HepG2 (cell line): ENCODE results near the gene CYP4A22. TPM values are rescaled to one million over a fixed set of nuclear protein-coding genes. Genes with fewer than 3 reads are reported as not detected.

Experiments used
- ATAC-seq: fragments of 200-7000 bp; cut with Tn5 transposase; 3 replicates; pipeline ENCODE4 v1.9.1; 2020; ENCODE audit warnings: mild to moderate bottlenecking, moderate library complexity
- BruUV-seq: library from RNA; stranded (reverse); fragments of 400-500 nt; replicated peaks from 2 replicates; lab custom pipeline; 2021; lab: Mats Ljungman, UMichigan
- CTCF ChIA-PET: fragments of 300-600 bp; formaldehyde crosslinking; extraction: SDS; loops from one replicate; lab custom pipeline; 2021; ENCODE audit warnings: low total read pairs, inconsistent platforms, low intra/inter-chr PET ratio; lab: Yijun Ruan, JAX
- POLR2A ChIA-PET: fragments of 350-600 bp; sonication (Branson Sonifier 250); formaldehyde crosslinking; loops from one replicate; lab custom pipeline; 2020; ENCODE audit warnings: antibody characterized with exemption, inconsistent platforms; lab: Yijun Ruan, JAX
- DNase-seq: peaks from one replicate; pipeline ENCODE4 v3.0.0-alpha.2; 2015; ENCODE audit warnings: low spot score
- FAIRE-seq: peaks from 3 replicates; lab custom pipeline; 2011; peaks lifted over from hg19 to GRCh38; lab: Jason Lieb, UNC
- H2AFZ ChIP-seq: one replicate; pipeline ENCODE4 v1.6.1; 2011; ENCODE audit warnings: low read length, inconsistent platforms
- H3K27ac ChIP-seq: fragments of 300-600 bp; 3 replicates; pipeline ENCODE4 v1.8.0; 2011; ENCODE audit warnings: mixed run types, mild to moderate bottlenecking, mixed read lengths, low read length, inconsistent platforms; ENCODE audit not compliant: insufficient read depth; ENCODE audit errors: extremely low read length
- H3K27me3 ChIP-seq, 2 experiments: fragments of 200-600 bp in 1 of 2; 2 replicates in 1 of 2; 3 replicates in 1 of 2; pipeline versions ENCODE4 v1.6.0 to v1.8.0; 2011; ENCODE audit warnings: low read length in 2 of 2, mild to moderate bottlenecking in 2 of 2, moderate library complexity in 2 of 2, inconsistent platforms in 1 of 2; ENCODE audit not compliant: insufficient read depth in 2 of 2, control insufficient read depth in 1 of 2
- H3K36me3 ChIP-seq, 2 experiments: fragments of 200-600 bp in 1 of 2; replicated peaks in 1 of 2; 2 replicates in 1 of 2; 3 replicates in 1 of 2; pipeline versions ENCODE4 v1.5.1 to v1.8.0; 2011; ENCODE audit warnings: low read length in 2 of 2, inconsistent platforms in 1 of 2; ENCODE audit not compliant: insufficient read depth in 2 of 2, control insufficient read depth in 1 of 2
- H3K4me1 ChIP-seq: 2 replicates; pipeline ENCODE4 v1.5.1; 2012; ENCODE audit warnings: low read length, inconsistent platforms; ENCODE audit not compliant: insufficient read depth
- H3K4me2 ChIP-seq: 2 replicates; pipeline ENCODE4 v1.6.0; 2011; ENCODE audit warnings: low read depth, low read length, inconsistent platforms
- H3K4me3 ChIP-seq, 3 experiments: fragments of 200-600 bp in 1 of 3; sonication (generic), shearing (Covaris generic) in 1 of 3; replicated peaks in 1 of 3; 2 replicates each; pipeline ENCODE4 v1.5.1; 2011 to 2016; ENCODE audit warnings: low read length in 3 of 3, inconsistent platforms in 2 of 3, low read depth in 2 of 3, mild to moderate bottlenecking in 2 of 3, control low read depth in 1 of 3, mixed read lengths in 1 of 3; ENCODE audit not compliant: insufficient read depth in 1 of 3
- H3K79me2 ChIP-seq: one replicate; pipeline ENCODE4 v1.6.1; 2011; ENCODE audit warnings: low read length, inconsistent platforms; ENCODE audit not compliant: insufficient read depth
- H3K9ac ChIP-seq: 2 replicates; pipeline ENCODE4 v1.6.0; 2011; ENCODE audit warnings: mild to moderate bottlenecking, low read depth, low read length, inconsistent platforms; ENCODE audit not compliant: insufficient read depth
- H3K9me3 ChIP-seq: 2 replicates; pipeline ENCODE4 v1.5.1; 2012; ENCODE audit warnings: mild to moderate bottlenecking, low read length
- H4K20me1 ChIP-seq: 2 replicates; pipeline ENCODE4 v1.6.0; 2011; ENCODE audit warnings: inconsistent platforms, mild to moderate bottlenecking, low read length, moderate library complexity; ENCODE audit not compliant: insufficient read depth
- DPF2 ChIP-seq: sonication (generic); formaldehyde crosslinking; IDR thresholded peaks from 2 replicates; pipeline ENCODE4 v1.4.0; 2020; ENCODE audit warnings: mild to moderate bottlenecking, low read depth, missing genetic modification reagents, borderline replicate concordance
- POLR2G ChIP-seq: fragments of 200-400 bp; formaldehyde crosslinking; IDR thresholded peaks from 2 replicates; pipeline ENCODE4 v1.6.1; 2018; ENCODE audit warnings: mild to moderate bottlenecking, low read depth, low read length, moderate library complexity
- RBAK ChIP-seq: sonication (generic); formaldehyde crosslinking; IDR thresholded peaks from 2 replicates; pipeline ENCODE4 v1.5.1; 2020; ENCODE audit warnings: mild to moderate bottlenecking, missing genetic modification reagents
- ZNF768 ChIP-seq: sonication (generic); formaldehyde crosslinking; IDR thresholded peaks from 2 replicates; pipeline ENCODE4 v1.4.0; 2020; ENCODE audit warnings: missing genetic modification reagents
- ZSCAN29 ChIP-seq: sonication (generic); formaldehyde crosslinking; conservative IDR thresholded peaks from 2 replicates; pipeline ENCODE4 v1.4.0; 2020; ENCODE audit warnings: mild to moderate bottlenecking, missing genetic modification reagents
- WGBS: methylation state at CpG from one replicate; pipeline ENCODE4 v1.1.6; 2017; ENCODE audit warnings: low lambda C conversion rate; 5-methylcytosine and 5-hydroxymethylcytosine counted together
- in situ Hi-C: cut with HindIII; loops from 2 replicates; pipeline ENCODE4 v1.10.0; 2017; ENCODE audit warnings: low pct_unique_long_range_greater_than_20kb; ENCODE audit not compliant: extremely low pct_ligation_motif_present
- intact Hi-C: fragments of 100-400 bp; cut with micrococcal nuclease; formaldehyde crosslinking; loops from one replicate; pipeline ENCODE4 v1.10.0; 2022; ENCODE audit not compliant: unreplicated experiment
- polyA plus RNA-seq, 8 experiments: library from polyadenylated mRNA; depleted of rRNA in 3 of 8; stranded (reverse) in 7 of 8; unstranded in 1 of 8; fragments of >200 nt; fragmentation: Illumina TruSeq in 4 of 8; extraction: Trizol in 4 of 8; gene quantifications; 2 replicates each; pipeline versions ENCODE4 v1.2.1 to v1.2.3, GENCODE V29; 2011 to 2016; ENCODE audit warnings: low read depth in 4 of 8, missing spikeins in 1 of 8, mixed read lengths in 1 of 8; ENCODE audit not compliant: insufficient read depth in 1 of 8
- total RNA-seq, 5 experiments: library from RNA; depleted of rRNA; stranded (reverse); fragments of >200 nt; fragmentation: Illumina TruSeq; extraction: Trizol; gene quantifications; 2 replicates each; pipeline ENCODE4 v1.2.3, GENCODE V29; 2016; ENCODE audit warnings: low read depth in 1 of 5

The CYP4A22 gene
- total and polyA plus RNA-seq, 2 of the 13 experiments (the other 11 are each of a cell fraction or from before 2014, with no cell fraction given) = not detected

GRCh38 chr1:47188791-47189785, 51.8 kb downstream of the CYP4A22 start:
- in situ Hi-C loops (loop anchor here (25.0 kb wide), 1 partner anchor 523 kb away; no protein-coding TSS in a partner anchor), intact Hi-C loops (no loop called here)
- Histone ChIP-seq H3K9me3 (no peaks in the 10 kb centered on the region), H3K9ac (no peak overlapping the region), H3K79me2 (no peaks in the 10 kb centered on the region), H3K4me2 (no peak overlapping the region), H3K36me3 (no peaks in the 10 kb centered on the region), H3K27me3 (no peaks in the 10 kb centered on the region), H3K4me1 (peaks cover 92% of the 10 kb centered on the region), H4K20me1 (no peaks in the 10 kb centered on the region), H2AFZ (no peak overlapping the region), H3K4me3 (no peak overlapping the region), H3K27ac (no peak overlapping the region)
- no TSS peak for BruUV-seq
- DNase-seq = no peak
- ChIA-PET CTCF (no interaction called here), POLR2A (interaction anchor here (8.3 kb wide), 1 partner anchor 8 kb away, joined by 168 read pairs; no protein-coding TSS in a partner anchor)
- 65% methylated on average over 5 of the region's 7 CpGs for WGBS
- TF ChIP-seq DPF2 (CRISPR knock-in tag) (no peak), ZNF768 (CRISPR knock-in tag) (peak; percentile 53), ZSCAN29 (CRISPR knock-in tag) (no peak)
- no peak for FAIRE-seq
- ATAC-seq = no peak

DNA sequence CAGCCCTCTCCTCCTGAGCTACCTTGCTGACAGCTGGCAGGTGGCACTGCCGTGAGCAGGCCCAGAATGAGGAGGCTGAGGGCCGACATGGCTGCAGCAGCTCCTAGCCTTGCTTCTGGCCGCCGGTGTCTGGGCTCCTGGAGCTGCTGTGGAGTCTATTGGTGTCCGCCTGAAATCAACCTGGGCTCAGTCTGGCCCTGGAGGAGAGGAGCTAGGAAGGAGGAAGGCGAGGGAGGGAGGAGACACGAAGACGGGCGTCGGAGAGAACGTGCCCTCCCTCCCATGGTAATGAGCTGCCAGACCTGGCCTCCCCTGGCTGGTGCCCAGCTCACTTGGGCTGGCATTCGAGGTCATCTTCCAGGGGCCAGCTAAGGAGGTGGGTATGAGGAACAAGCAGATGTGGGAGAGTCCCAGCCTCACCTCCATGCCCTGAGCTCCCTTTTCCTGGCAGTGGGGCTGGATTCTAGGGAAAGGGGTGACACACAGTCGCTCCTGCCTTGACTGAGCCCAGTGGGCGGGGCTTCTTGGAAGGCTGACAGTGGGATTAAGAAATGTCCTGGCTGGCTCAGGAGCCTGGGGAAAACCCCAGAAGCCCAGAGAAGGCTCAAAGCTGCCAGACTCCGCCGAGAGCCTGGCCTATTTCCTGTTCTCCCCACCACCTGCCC, 52.7 kb downstream of the CYP4A22 start, which contains the start of gene PDZK1IP1:
Gene PDZK1IP1, minus strand, starts transcription at position 193 of the 665 bp plus-strand sequence. Its CDS starts 104 bp downstream, at position 89.
- Histone ChIP-seq H3K4me2 (peak within 1 kb of the TSS; percentile 79), H3K27ac (peak within 1 kb of the TSS; percentile 92), H3K4me3 (no peak within 1 kb of the TSS), H3K4me1 (peaks cover 100% of the 10 kb centered on the region), H3K9ac (peak within 1 kb of the TSS; percentile 27; the same call in 1 of the 2 replicates), H2AFZ (no peak within 1 kb of the TSS), H3K36me3 (no peaks in the 10 kb centered on the region), H3K27me3 (no peaks in the 10 kb centered on the region), H4K20me1 (no peaks in the 10 kb centered on the region), H3K9me3 (no peaks in the 10 kb centered on the region), H3K79me2 (no peaks in the 10 kb centered on the region)
- CTCF ChIA-PET = no interaction called here
- intact Hi-C loops (loop anchor here (5.0 kb wide), 1 partner anchor 232 kb away; no protein-coding TSS in a partner anchor), in situ Hi-C loops (loop anchor here (5.0 to 25.0 kb wide), 2 partner anchors 72 to 522 kb away; no protein-coding TSS in a partner anchor)
- FAIRE-seq = no peak
- TF ChIP-seq RBAK = no peak
- no peak for TF ChIP-seq POLR2G
- POLR2A ChIA-PET = interaction anchor here (0.7 to 8.3 kb wide), 2 partner anchors 9 to 10 kb away, joined by 3 to 168 read pairs; no protein-coding TSS in a partner anchor
- no peak for DNase-seq
- ATAC-seq = no peak
- BruUV-seq = no TSS peak
- 96% methylated on average over 10 of the region's 16 CpGs for WGBS
